Activated B cell treated with CpG ODN at 0.5 μM for 24 hours (primary cell): ENCODE data around the gene UTRN. TPM values are rescaled to one million over a fixed set of nuclear protein-coding genes. Genes with fewer than 3 reads are reported as not detected.
A peak's percentile ranks its signal among the peaks of the same experiment; 100 is the strongest.

ENCODE experiments used
- ATAC-seq: fragments of 200-7000 bp; cut with Tn5 transposase; one replicate; pipeline ENCODE4 v1.10.0; 2021; ENCODE audit warnings: low read depth, mild to moderate bottlenecking, moderate library complexity
- CTCF ChIA-PET: fragments of 350-600 bp; sonication (Branson Sonifier 250); formaldehyde crosslinking; loops from one replicate; lab custom pipeline; 2021; ENCODE audit warnings: antibody characterized with exemption; lab: Charles Lee
- POLR2A ChIA-PET: fragments of 350-600 bp; sonication (Branson Sonifier 250); formaldehyde crosslinking; loops from one replicate; lab custom pipeline; 2021; ENCODE audit warnings: antibody characterized with exemption; lab: Charles Lee
- DNase-seq: peaks from one replicate; pipeline ENCODE4 v3.0.0; 2022
- H3K27ac Mint-ChIP-seq: one replicate; pipeline ENCODE4 v1.8.0; 2020; ENCODE audit warnings: mixed read lengths
- H3K27me3 Mint-ChIP-seq: one replicate; pipeline ENCODE4 v1.8.0; 2021; ENCODE audit warnings: mixed read lengths
- H3K36me3 Mint-ChIP-seq: one replicate; pipeline ENCODE4 v1.8.0; 2021; ENCODE audit warnings: low read depth, mixed read lengths
- H3K4me1 Mint-ChIP-seq: one replicate; pipeline ENCODE4 v1.8.0; 2021; ENCODE audit warnings: mixed read lengths
- H3K4me3 Mint-ChIP-seq: one replicate; pipeline ENCODE4 v1.8.0; 2020; ENCODE audit warnings: mild to moderate bottlenecking, mixed read lengths
- H3K9me3 Mint-ChIP-seq: one replicate; pipeline ENCODE4 v1.8.0; 2020; ENCODE audit warnings: mixed read lengths
- intact Hi-C: fragments of 100-400 bp; cut with micrococcal nuclease; formaldehyde crosslinking; loops from one replicate; pipeline ENCODE4 v1.15.1; 2024
- total RNA-seq: library from RNA; stranded (reverse); gene quantifications from 2 replicates; pipeline ENCODE4 v1.2.3, GENCODE V29; 2022
- TF ChIP-seq, protein P1 (sequence below): fragments of 200-600 bp; IDR thresholded peaks from one replicate; pipeline ENCODE4 v1.8.0; 2022; ENCODE audit warnings: antibody characterized with exemption, mild to moderate bottlenecking

The UTRN gene
- total RNA-seq, 1 donor from 2014 or later = 53.5 TPM

GRCh38 chr6:144278659-144279314 lies 6.3 kb upstream of the UTRN start:
- H3K9me3 Mint-ChIP-seq = no peaks in the 10 kb centered on the region
- intact Hi-C loops = no loop called here
- DNase-seq (no peak), ATAC-seq (no peak)
- no peak overlapping the region for H3K27ac Mint-ChIP-seq
- TF ChIP-seq, protein P1, sequence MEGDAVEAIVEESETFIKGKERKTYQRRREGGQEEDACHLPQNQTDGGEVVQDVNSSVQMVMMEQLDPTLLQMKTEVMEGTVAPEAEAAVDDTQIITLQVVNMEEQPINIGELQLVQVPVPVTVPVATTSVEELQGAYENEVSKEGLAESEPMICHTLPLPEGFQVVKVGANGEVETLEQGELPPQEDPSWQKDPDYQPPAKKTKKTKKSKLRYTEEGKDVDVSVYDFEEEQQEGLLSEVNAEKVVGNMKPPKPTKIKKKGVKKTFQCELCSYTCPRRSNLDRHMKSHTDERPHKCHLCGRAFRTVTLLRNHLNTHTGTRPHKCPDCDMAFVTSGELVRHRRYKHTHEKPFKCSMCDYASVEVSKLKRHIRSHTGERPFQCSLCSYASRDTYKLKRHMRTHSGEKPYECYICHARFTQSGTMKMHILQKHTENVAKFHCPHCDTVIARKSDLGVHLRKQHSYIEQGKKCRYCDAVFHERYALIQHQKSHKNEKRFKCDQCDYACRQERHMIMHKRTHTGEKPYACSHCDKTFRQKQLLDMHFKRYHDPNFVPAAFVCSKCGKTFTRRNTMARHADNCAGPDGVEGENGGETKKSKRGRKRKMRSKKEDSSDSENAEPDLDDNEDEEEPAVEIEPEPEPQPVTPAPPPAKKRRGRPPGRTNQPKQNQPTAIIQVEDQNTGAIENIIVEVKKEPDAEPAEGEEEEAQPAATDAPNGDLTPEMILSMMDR = no peak
- no peaks in the 10 kb centered on the region for H3K36me3 Mint-ChIP-seq
- ChIA-PET POLR2A (no interaction called here), CTCF (no interaction called here)
- peaks cover 5% of the 10 kb centered on the region for H3K4me1 Mint-ChIP-seq
- H3K4me3 Mint-ChIP-seq = no peak overlapping the region
- peaks cover 13% of the 10 kb centered on the region for H3K27me3 Mint-ChIP-seq

- H3K27me3 Mint-ChIP-seq = peaks cover 15% of the 10 kb centered on the region
- no peak overlapping the region for H3K27ac Mint-ChIP-seq
- DNase-seq (no peak), ATAC-seq (no peak)
- H3K36me3 Mint-ChIP-seq = no peaks in the 10 kb centered on the region
- H3K4me1 Mint-ChIP-seq = peaks cover 13% of the 10 kb centered on the region
- H3K4me3 Mint-ChIP-seq = no peak overlapping the region
- TF ChIP-seq, protein P1 = no peak
- no peaks in the 10 kb centered on the region for H3K9me3 Mint-ChIP-seq
- intact Hi-C loops = no loop called here
- ChIA-PET CTCF (no interaction called here), POLR2A (no interaction called here)
Measured at GRCh38 chr6:144279484-144280150, 5.5 kb upstream of the UTRN start.

- peaks cover 22% of the 10 kb centered on the region for H3K4me1 Mint-ChIP-seq
- no peak overlapping the region for H3K27ac Mint-ChIP-seq
- ChIA-PET POLR2A (interaction anchor here (0.6 kb wide), 1 partner anchor 16 kb away, joined by 3 read pairs; no protein-coding TSS in a partner anchor), CTCF (no interaction called here)
- peak overlapping the region; percentile 94 for H3K4me3 Mint-ChIP-seq
- H3K36me3 Mint-ChIP-seq = peaks cover 1% of the 10 kb centered on the region
- H3K9me3 Mint-ChIP-seq = no peaks in the 10 kb centered on the region
- intact Hi-C loops = loop anchor here (1.0 to 2.0 kb wide), 4 partner anchors 19 to 179 kb away; partner anchors contain the start of gene STX11
- TF ChIP-seq, protein P1 = no peak
- ATAC-seq = no peak
- H3K27me3 Mint-ChIP-seq = peaks cover 7% of the 10 kb centered on the region
- no peak for DNase-seq
Measured at GRCh38 chr6:144283646-144284477, 1.3 kb upstream of the UTRN start.

DNA sequence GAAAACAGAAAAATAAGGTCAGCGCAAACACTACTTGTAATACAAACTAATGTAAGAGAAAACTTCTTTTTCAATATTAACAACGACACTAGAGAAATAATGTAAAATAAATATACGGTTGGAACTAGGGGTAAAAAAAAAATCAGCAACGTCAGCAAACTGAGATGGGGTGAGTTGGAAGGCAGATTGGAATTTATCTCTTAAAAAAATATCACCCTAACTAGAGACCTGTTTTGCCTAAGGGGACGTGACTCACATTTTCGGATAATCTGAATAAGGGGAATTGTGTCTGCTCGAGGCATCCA lies 705 bp upstream of the UTRN start:
- intact Hi-C loops = loop anchor here (1.0 to 2.0 kb wide), 4 partner anchors 19 to 180 kb away; partner anchors contain the start of gene STX11
- DNase-seq = no peak
- H3K27ac Mint-ChIP-seq = no peak overlapping the region
- peaks cover 7% of the 10 kb centered on the region for H3K27me3 Mint-ChIP-seq
- ChIA-PET CTCF (no interaction called here), POLR2A (interaction anchor here (0.6 kb wide), 1 partner anchor 16 kb away, joined by 3 read pairs; no protein-coding TSS in a partner anchor)
- peaks cover 22% of the 10 kb centered on the region for H3K4me1 Mint-ChIP-seq
- ATAC-seq = no peak
- peaks cover 1% of the 10 kb centered on the region for H3K36me3 Mint-ChIP-seq
- H3K9me3 Mint-ChIP-seq = no peaks in the 10 kb centered on the region
- TF ChIP-seq, protein P1 = no peak
- H3K4me3 Mint-ChIP-seq = peak overlapping the region; percentile 94

GRCh38 chr6:144285548-144285797 lies 338 bp downstream of the UTRN start:
- intact Hi-C loops = loop anchor here (2.0 to 5.0 kb wide), 4 partner anchors 59 to 181 kb away; partner anchors contain the start of gene STX11
- ATAC-seq = no peak
- CTCF ChIA-PET = interaction anchor here (1.5 kb wide), 1 partner anchor 196 kb away, joined by 8 read pairs; no protein-coding TSS in a partner anchor
- Mint-ChIP-seq H3K9me3 (no peaks in the 10 kb centered on the region), H3K27ac (no peak overlapping the region), H3K27me3 (peaks cover 6% of the 10 kb centered on the region), H3K4me3 (peak overlapping the region; percentile 94), H3K36me3 (peaks cover 1% of the 10 kb centered on the region), H3K4me1 (peaks cover 19% of the 10 kb centered on the region)
- TF ChIP-seq, protein P1 = no peak
- no peak for DNase-seq
- POLR2A ChIA-PET = interaction anchor here (1.0 to 1.7 kb wide), 3 partner anchors 52 to 68 kb away, joined by 3 to 4 read pairs (median 3); no protein-coding TSS in a partner anchor
